GM12865 (cell line): ENCODE measurements around the gene ALG1.
"Not testable (repeated sequence)": the region's sequence is repeated elsewhere in the genome, so short reads cannot be mapped to it uniquely, and the experiment has no call there.

Experiments used
- DNase-seq: peaks from one replicate; pipeline ENCODE4 v3.0.0; 2010; ENCODE audit warnings: low read depth
- H3K4me3 ChIP-seq: 2 replicates; pipeline ENCODE4 v1.5.1; 2011; ENCODE audit warnings: mild to moderate bottlenecking, low read depth, low read length, control low read depth
- TF ChIP-seq, protein P1 (sequence below): IDR thresholded peaks from 2 replicates; pipeline ENCODE4 v1.5.1; 2011; ENCODE audit warnings: low read length, control low read depth, low read depth, inconsistent platforms; ENCODE audit not compliant: insufficient read depth; ENCODE audit errors: missing control alignments

Gene ALG1

GRCh38 chr16:5108505-5109158, 37.0 kb downstream of the ALG1 start:
- DNase-seq, result no peak
- no peak overlapping the region for H3K4me3 ChIP-seq
- TF ChIP-seq, protein P1, sequence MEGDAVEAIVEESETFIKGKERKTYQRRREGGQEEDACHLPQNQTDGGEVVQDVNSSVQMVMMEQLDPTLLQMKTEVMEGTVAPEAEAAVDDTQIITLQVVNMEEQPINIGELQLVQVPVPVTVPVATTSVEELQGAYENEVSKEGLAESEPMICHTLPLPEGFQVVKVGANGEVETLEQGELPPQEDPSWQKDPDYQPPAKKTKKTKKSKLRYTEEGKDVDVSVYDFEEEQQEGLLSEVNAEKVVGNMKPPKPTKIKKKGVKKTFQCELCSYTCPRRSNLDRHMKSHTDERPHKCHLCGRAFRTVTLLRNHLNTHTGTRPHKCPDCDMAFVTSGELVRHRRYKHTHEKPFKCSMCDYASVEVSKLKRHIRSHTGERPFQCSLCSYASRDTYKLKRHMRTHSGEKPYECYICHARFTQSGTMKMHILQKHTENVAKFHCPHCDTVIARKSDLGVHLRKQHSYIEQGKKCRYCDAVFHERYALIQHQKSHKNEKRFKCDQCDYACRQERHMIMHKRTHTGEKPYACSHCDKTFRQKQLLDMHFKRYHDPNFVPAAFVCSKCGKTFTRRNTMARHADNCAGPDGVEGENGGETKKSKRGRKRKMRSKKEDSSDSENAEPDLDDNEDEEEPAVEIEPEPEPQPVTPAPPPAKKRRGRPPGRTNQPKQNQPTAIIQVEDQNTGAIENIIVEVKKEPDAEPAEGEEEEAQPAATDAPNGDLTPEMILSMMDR, result no peak

DNA sequence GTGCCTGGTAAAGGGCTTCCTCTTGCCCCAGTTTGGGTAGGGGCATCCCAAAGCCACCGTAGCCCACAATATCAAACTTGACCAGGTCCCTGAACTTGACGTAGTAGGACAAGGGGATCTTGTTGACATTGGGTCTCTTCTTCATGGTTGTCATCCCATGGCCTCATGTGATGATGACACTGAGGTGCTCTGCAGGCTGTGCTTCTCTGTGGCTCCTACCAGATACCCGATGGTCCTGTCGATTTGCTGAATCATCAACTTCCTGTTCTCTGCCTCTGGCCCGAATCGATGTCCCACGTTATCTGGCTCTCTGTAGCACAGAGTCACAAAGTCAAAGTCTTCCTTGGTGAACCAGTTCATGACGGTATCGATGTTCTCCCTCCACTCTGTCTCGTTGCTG, 39.3 kb downstream of the ALG1 start:
- not testable (repeated sequence) for H3K4me3 ChIP-seq, DNase-seq

DNA sequence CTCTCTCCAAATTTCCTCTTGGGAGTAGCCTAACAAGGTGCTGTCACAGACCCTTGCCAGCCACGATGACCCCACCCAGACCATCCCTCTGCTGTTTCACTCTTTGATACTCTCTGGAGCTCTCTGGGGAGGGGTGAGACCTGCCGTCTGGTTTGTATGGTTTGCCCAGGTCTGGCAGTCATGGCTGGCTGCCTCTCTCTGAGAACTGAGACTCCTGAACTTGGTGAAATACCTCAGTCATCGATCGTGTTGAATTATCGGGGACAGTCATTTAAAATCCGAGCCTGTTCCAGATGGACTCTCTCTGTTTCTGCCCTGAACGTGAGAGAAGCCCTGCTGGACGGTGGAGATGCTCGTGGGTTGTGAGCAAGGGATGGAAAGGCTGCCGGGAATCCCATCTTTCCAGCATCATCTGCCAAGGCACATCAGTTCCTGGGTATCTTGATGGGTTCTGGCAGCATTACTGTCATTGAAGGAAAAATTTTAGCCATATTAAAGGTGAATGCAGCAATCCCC, 45.2 kb downstream of the ALG1 start:
- peak; percentile 14 for DNase-seq
- H3K4me3 ChIP-seq, result not testable (repeated sequence)

GRCh38 chr16:5117300-5118087, 45.9 kb downstream of the ALG1 start:
- DNase-seq, H3K4me3 ChIP-seq: not testable (repeated sequence)

DNA sequence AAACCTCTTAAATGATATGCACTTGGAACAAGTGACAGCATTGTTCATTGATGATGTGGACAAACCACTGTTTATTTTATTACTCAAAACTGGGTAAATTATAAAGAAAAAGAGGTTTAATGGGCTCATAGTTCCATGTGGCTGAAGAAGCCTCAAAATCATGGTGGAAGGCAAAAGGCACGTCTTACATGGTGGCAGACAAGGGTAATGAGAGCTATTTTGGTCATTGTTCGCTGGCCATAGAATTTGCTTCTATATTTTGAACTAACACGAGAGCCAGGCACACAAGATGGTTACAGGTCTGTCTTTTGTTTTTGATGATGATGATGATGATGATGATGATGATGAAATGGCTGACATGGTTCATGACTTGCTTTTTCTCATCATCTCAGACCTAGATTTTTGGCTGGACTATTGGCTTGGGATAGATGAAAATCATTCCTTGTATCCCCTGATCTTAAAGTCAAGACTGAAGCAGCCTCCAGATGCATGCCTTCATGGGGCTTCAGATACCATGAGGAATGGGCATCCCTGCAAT, 59.9 kb downstream of the ALG1 start:
- not testable (repeated sequence) for H3K4me3 ChIP-seq, DNase-seq

- H3K4me3 ChIP-seq, DNase-seq: not testable (repeated sequence)
Observed at GRCh38 chr16:5132915-5133600, 61.4 kb downstream of the ALG1 start.

- DNase-seq, H3K4me3 ChIP-seq: not testable (repeated sequence)
Observed at GRCh38 chr16:5134739-5135452, 63.3 kb downstream of the ALG1 start.
